DMS 273 treated with DMSO at 0.1 percent for 48 hours (cell line): ENCODE measurements around the gene LTO1.
"Not testable (repeated sequence)": the region's sequence is repeated elsewhere in the genome, so short reads cannot be mapped to it uniquely, and the experiment has no call there.

Experiments
- DNase-seq: peaks from one replicate; lab custom pipeline; 2025; lab: John Stamatoyannopoulos, UW

LTO1 gene

GRCh38 chr11:69632900-69633299 lies 42.3 kb downstream of the LTO1 start:
- no peak for DNase-seq

GRCh38 chr11:69630424-69630823 lies 44.7 kb downstream of the LTO1 start:
- DNase-seq = no peak

- no peak for DNase-seq
Observed at GRCh38 chr11:69630017-69630416, 45.1 kb downstream of the LTO1 start.

- DNase-seq = no peak
Observed at GRCh38 chr11:69627551-69627950, 47.6 kb downstream of the LTO1 start.

GRCh38 chr11:69625476-69625875 lies 49.7 kb downstream of the LTO1 start:
- DNase-seq = no peak

- DNase-seq = no peak
Observed at GRCh38 chr11:69624293-69624692, 50.9 kb downstream of the LTO1 start.

GRCh38 chr11:69622097-69622681 lies 53.0 kb downstream of the LTO1 start:
- DNase-seq = not testable (repeated sequence)

- DNase-seq = no peak
Observed at GRCh38 chr11:69620683-69621290, 54.4 kb downstream of the LTO1 start.

- DNase-seq = no peak
Observed at GRCh38 chr11:69618237-69618636, 56.9 kb downstream of the LTO1 start.

GRCh38 chr11:69617682-69618081 lies 57.5 kb downstream of the LTO1 start:
- no peak for DNase-seq

- DNase-seq = no peak
Observed at GRCh38 chr11:69617220-69617619, 57.9 kb downstream of the LTO1 start.
